Measurements from ENCODE around the gene TMEM242. TPM values are rescaled to one million over a fixed set of nuclear protein-coding genes. Genes with fewer than 3 reads are reported as not detected.

The TMEM242 gene
- total and polyA plus RNA-seq, 2 of the 4 experiments (the other 2 are of a cell fraction), result 2.3 to 4.6 TPM

- Histone ChIP-seq H2AK5ac (ENCODE audit: low read depth, low read length) (no peak overlapping the region), H4K91ac (ENCODE audit: insufficient read depth, low read depth, low read length) (no peak overlapping the region), H4K5ac (ENCODE audit: low read depth, low read length) (no peak overlapping the region), H3K14ac (replicated peaks; ENCODE audit: low read depth, low read length) (no peak overlapping the region), H3K4me3 (ENCODE audit: insufficient read depth, low read depth, low read length) (no peak overlapping the region), H3K9me1 (ENCODE audit: insufficient read depth, low read length) (peaks cover 3% of the 10 kb centered on the region; the same call in 1 of the 2 replicates), H3K79me1 (ENCODE audit: low read depth in 1 of 2, low read length in 2 of 2) (peaks cover 0 to 4% of the 10 kb centered on the region in 2 experiments; a peak in 2 of 4 replicates), H3K4me1 (ENCODE audit: control insufficient read depth, insufficient read depth, low read length) (peaks cover 8% of the 10 kb centered on the region), H3K4me2 (ENCODE audit: low read depth, low read length) (no peak overlapping the region), H2AK9ac (replicated peaks; ENCODE audit: low read depth, low read length, poor library complexity) (no peak overlapping the region), H2BK15ac (ENCODE audit: low read depth, low read length) (no peak overlapping the region), H2AFZ (replicated peaks; ENCODE audit: low read length, poor library complexity) (no peak overlapping the region), H3K56ac (ENCODE audit: extremely low read depth, insufficient read depth, low read length) (no peak overlapping the region), H3K23ac (ENCODE audit: low read depth, low read length) (no peak overlapping the region), H3K27me3 (ENCODE audit: control insufficient read depth, insufficient read depth, low read length) (peaks cover 3% of the 10 kb centered on the region; the same call in 1 of the 2 replicates), H2BK5ac (ENCODE audit: low read depth, low read length, poor library complexity, severe bottlenecking) (no peak overlapping the region), H3K27ac (ENCODE audit: insufficient read depth, low read length) (no peak overlapping the region), H4K20me1 (ENCODE audit: insufficient read depth, low read length) (no peaks in the 10 kb centered on the region), H2BK120ac (ENCODE audit: low read depth, low read length) (no peak overlapping the region), H4K8ac (ENCODE audit: low read depth in 2 of 2, low read length in 2 of 2) (no peak overlapping the region), H3K9me3 (ENCODE audit: control insufficient read depth, insufficient read depth, low read length) (no peaks in the 10 kb centered on the region), H2BK20ac (ENCODE audit: low read depth, low read length) (no peak overlapping the region), H3K4ac (ENCODE audit: low read depth, low read length) (no peak overlapping the region), H3K18ac (ENCODE audit: low read depth, low read length) (no peak overlapping the region), H3K36me3 (ENCODE audit: control insufficient read depth, insufficient read depth, low read length) (no peaks in the 10 kb centered on the region), H3K9ac (ENCODE audit: low read depth, low read length) (no peak overlapping the region)
- 88% methylated on average over 2 of the region's 9 CpGs; no CpG with 5 or more reads in 1 of the 2 experiments for WGBS, 2 experiments (ENCODE audit: extremely low coverage in 2 of 2, insufficient read length in 1 of 2)
- TF ChIP-seq BHLHE40 (IDR thresholded peaks at IDR 0.05; ENCODE audit: low read depth, low read length), result no peak
- no peak for TF ChIP-seq MAFK (IDR thresholded peaks at IDR 0.05; ENCODE audit: low read depth, low read length)
- TF ChIP-seq, protein P1, sequence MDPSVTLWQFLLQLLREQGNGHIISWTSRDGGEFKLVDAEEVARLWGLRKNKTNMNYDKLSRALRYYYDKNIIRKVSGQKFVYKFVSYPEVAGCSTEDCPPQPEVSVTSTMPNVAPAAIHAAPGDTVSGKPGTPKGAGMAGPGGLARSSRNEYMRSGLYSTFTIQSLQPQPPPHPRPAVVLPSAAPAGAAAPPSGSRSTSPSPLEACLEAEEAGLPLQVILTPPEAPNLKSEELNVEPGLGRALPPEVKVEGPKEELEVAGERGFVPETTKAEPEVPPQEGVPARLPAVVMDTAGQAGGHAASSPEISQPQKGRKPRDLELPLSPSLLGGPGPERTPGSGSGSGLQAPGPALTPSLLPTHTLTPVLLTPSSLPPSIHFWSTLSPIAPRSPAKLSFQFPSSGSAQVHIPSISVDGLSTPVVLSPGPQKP (IDR thresholded peaks at IDR 0.05; ENCODE audit: borderline replicate concordance, low read depth, low read length), result no peak
- no peak for TF ChIP-seq NFE2L2 (IDR thresholded peaks at IDR 0.05; ENCODE audit: low read depth, low read length)
- no peak for TF ChIP-seq POLR2A (IDR thresholded peaks at IDR 0.05; ENCODE audit: low read depth, low read length)
- TF ChIP-seq CHD1 (IDR thresholded peaks at IDR 0.05; ENCODE audit: low read depth, low read length), result no peak
- TF ChIP-seq RCOR1 (IDR thresholded peaks at IDR 0.05; ENCODE audit: insufficient replicate concordance, low read length), result no peak
- TF ChIP-seq RFX5 (IDR thresholded peaks at IDR 0.05; ENCODE audit: low read depth, low read length), result no peak
- TF ChIP-seq RAD21 (IDR thresholded peaks at IDR 0.05; ENCODE audit: low read length), result no peak
- TF ChIP-seq FOS (IDR thresholded peaks at IDR 0.05; ENCODE audit: low read depth, low read length), result no peak
- TF ChIP-seq CEBPB (IDR thresholded peaks at IDR 0.05; ENCODE audit: low read depth, low read length), result no peak
- no peak for TF ChIP-seq CTCF (conservative IDR thresholded peaks at IDR 0.05; ENCODE audit: low read depth, low read length)
- no peak for TF ChIP-seq USF2 (IDR thresholded peaks at IDR 0.05; ENCODE audit: low read depth, low read length)
- TF ChIP-seq MXI1 (IDR thresholded peaks at IDR 0.05; ENCODE audit: borderline replicate concordance, low read depth, low read length), result no peak
- no peak for TF ChIP-seq MAZ (IDR thresholded peaks at IDR 0.05; ENCODE audit: borderline replicate concordance, low read depth, low read length)
- no peak for TF ChIP-seq SMC3 (IDR thresholded peaks at IDR 0.05; ENCODE audit: low read depth, low read length)
- dilution Hi-C loops (cut with HindIII; ENCODE audit: low sequenced_read_pairs, unreplicated experiment), result no loop called here
- DNase-seq (no peak), ATAC-seq (ENCODE audit: low read depth) (no peak)
- ChIA-PET POLR2A (ENCODE audit: unreplicated experiment) (no interaction called here), CTCF (no interaction called here)
- in situ Hi-C loops (cut with MboI; ENCODE audit: low sequenced_read_pairs), result no loop called here
- no TSS peak for BruUV-seq (replicated peaks)
- intact Hi-C loops (cut with micrococcal nuclease), result loop anchor here (10.0 kb wide), 1 partner anchor 317 kb away; no protein-coding TSS in a partner anchor
Measured at GRCh38 chr6:157271441-157271840, 51.9 kb downstream of the TMEM242 start.
